Subcutaneous adipose tissue (tissue), 4 donors: ENCODE results near the gene EFCAB10. TPM values are rescaled to one million over a fixed set of nuclear protein-coding genes. Genes with fewer than 3 reads are reported as not detected.

ENCODE experiments used
- total RNA-seq, 4 donors: library from RNA; depleted of rRNA; stranded (reverse); fragments of >200 nt; gene quantifications; one replicate each; pipeline ENCODE4 v1.1.0, GENCODE V29; 2016
- TF ChIP-seq, protein P1 (sequence below): fragments of 450-650 bp; IDR thresholded peaks from one replicate; pipeline ENCODE4 v1.5.1; 2016; ENCODE audit warnings: low read depth, mild to moderate bottlenecking, control low read depth, antibody characterized with exemption, moderate library complexity

The EFCAB10 gene
- total RNA-seq, 4 donors from 2014 or later, result not detected

DNA sequence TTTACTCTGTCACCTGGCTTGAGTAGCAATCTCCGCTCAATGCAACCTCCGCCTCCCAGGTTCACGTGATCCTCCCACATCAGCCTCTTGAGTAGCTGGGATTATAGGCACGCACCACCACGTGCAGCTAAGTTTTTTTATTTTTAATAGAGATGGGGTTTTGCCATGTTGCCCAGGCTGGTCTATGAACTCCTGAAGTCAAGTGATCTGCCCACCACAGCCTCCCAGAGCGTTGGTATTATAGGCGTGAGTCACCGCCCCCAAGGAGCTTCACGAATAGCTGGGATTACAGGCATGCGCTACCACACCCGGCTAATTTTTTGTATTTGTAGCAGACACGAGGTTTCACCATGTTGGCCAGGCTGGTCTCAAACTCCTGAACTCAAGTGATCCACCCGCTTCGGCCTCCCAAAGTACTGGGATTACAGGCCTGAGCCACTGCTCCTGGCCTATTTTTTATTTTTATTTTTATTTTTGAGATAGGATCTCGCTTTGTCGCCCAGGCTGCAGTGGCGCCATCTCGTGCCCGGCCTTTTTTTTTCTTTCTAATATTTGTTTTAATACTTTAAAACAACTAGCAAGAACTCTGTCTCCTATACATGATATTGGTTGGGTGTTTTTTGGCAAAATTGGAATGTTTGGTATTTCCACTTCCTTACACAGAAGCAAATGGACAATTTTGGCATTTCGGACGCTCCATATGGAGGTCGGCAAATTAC, 1.1 kb downstream of the EFCAB10 start:
- TF ChIP-seq, protein P1, sequence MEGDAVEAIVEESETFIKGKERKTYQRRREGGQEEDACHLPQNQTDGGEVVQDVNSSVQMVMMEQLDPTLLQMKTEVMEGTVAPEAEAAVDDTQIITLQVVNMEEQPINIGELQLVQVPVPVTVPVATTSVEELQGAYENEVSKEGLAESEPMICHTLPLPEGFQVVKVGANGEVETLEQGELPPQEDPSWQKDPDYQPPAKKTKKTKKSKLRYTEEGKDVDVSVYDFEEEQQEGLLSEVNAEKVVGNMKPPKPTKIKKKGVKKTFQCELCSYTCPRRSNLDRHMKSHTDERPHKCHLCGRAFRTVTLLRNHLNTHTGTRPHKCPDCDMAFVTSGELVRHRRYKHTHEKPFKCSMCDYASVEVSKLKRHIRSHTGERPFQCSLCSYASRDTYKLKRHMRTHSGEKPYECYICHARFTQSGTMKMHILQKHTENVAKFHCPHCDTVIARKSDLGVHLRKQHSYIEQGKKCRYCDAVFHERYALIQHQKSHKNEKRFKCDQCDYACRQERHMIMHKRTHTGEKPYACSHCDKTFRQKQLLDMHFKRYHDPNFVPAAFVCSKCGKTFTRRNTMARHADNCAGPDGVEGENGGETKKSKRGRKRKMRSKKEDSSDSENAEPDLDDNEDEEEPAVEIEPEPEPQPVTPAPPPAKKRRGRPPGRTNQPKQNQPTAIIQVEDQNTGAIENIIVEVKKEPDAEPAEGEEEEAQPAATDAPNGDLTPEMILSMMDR, result no peak

GRCh38 chr7:105578496-105578895, 2.8 kb downstream of the EFCAB10 start:
- TF ChIP-seq, protein P1, result no peak

- TF ChIP-seq, protein P1, result no peak
Measured at GRCh38 chr7:105577251-105577650, 4.0 kb downstream of the EFCAB10 start.

DNA sequence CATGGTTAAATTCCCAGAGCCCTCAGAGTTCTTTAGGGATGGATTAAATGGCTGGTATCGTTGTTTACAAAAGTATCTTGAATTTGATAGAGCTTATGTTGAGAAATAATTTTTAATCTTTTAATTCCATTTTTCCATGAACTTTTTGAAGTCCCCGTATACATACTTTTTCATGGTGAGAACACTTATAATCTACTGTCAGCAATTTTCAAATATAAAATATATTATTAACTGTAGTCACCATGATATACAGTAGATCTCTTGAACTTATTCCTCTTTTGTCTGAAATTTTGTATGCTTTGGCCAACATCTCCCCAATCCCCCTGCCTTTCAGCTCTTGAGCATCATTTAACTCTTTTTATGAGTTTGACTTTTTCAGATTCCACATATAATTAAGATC, 9.4 kb downstream of the EFCAB10 start:
- TF ChIP-seq, protein P1, result no peak

GRCh38 chr7:105567821-105568220, 13.5 kb downstream of the EFCAB10 start:
- TF ChIP-seq, protein P1, result no peak

DNA sequence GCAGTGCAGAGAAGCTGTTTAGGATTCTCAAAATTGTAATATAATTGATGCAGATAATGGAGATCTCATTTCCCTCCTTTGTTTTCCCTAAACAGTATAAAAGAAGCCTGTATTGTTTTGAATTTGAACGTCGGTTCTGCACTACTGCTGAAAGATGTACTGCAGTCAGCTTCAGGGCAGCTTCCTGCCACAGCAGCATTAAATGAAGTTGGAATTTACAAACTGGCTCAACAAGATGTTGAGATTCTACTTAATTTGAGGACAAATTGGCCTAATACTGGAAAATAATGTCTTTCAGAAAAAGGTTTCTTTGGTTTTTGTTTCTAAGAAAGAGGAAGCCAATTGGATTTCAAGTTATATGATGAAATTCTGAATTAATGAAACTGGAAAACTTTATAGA, 14.3 kb downstream of the EFCAB10 start:
- TF ChIP-seq, protein P1, result no peak

DNA sequence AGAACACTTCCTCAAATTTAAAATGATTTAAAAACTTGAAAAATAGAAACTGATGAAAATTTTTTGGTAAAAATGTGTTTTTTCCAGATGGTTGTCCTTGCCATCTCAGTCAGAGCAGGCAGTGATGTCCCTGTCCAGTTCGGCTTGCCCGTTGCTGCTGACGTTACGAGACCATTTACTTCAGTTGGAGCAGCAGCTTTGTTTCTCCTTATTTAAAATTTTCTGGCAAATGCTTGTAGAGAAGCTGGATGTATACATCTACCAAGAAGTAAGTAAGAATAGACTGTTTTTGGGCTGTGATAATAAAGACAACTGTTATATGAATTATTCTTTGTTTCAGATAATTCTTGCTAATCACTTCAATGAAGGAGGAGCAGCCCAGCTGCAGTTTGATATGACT, 16.1 kb downstream of the EFCAB10 start:
- TF ChIP-seq, protein P1, result no peak
